Activated B cell treated with CpG ODN at 0.5 μM for 24 hours (primary cell): ENCODE measurements around the gene MBNL2. TPM values are rescaled to one million over a fixed set of nuclear protein-coding genes. Genes with fewer than 3 reads are reported as not detected.

Experiments used
- ATAC-seq: fragments of 200-7000 bp; cut with Tn5 transposase; one replicate; pipeline ENCODE4 v1.10.0; 2021; ENCODE audit warnings: low read depth, mild to moderate bottlenecking, moderate library complexity
- CTCF ChIA-PET: fragments of 350-600 bp; sonication (Branson Sonifier 250); formaldehyde crosslinking; loops from one replicate; lab custom pipeline; 2021; ENCODE audit warnings: antibody characterized with exemption; lab: Charles Lee
- POLR2A ChIA-PET: fragments of 350-600 bp; sonication (Branson Sonifier 250); formaldehyde crosslinking; loops from one replicate; lab custom pipeline; 2021; ENCODE audit warnings: antibody characterized with exemption; lab: Charles Lee
- DNase-seq: peaks from one replicate; pipeline ENCODE4 v3.0.0; 2022
- H3K27ac Mint-ChIP-seq: one replicate; pipeline ENCODE4 v1.8.0; 2020; ENCODE audit warnings: mixed read lengths
- H3K27me3 Mint-ChIP-seq: one replicate; pipeline ENCODE4 v1.8.0; 2021; ENCODE audit warnings: mixed read lengths
- H3K36me3 Mint-ChIP-seq: one replicate; pipeline ENCODE4 v1.8.0; 2021; ENCODE audit warnings: low read depth, mixed read lengths
- H3K4me1 Mint-ChIP-seq: one replicate; pipeline ENCODE4 v1.8.0; 2021; ENCODE audit warnings: mixed read lengths
- H3K4me3 Mint-ChIP-seq: one replicate; pipeline ENCODE4 v1.8.0; 2020; ENCODE audit warnings: mild to moderate bottlenecking, mixed read lengths
- H3K9me3 Mint-ChIP-seq: one replicate; pipeline ENCODE4 v1.8.0; 2020; ENCODE audit warnings: mixed read lengths
- intact Hi-C: fragments of 100-400 bp; cut with micrococcal nuclease; formaldehyde crosslinking; loops from one replicate; pipeline ENCODE4 v1.15.1; 2024
- total RNA-seq: library from RNA; stranded (reverse); gene quantifications from 2 replicates; pipeline ENCODE4 v1.2.3, GENCODE V29; 2022
- TF ChIP-seq, protein P1 (sequence below): fragments of 200-600 bp; IDR thresholded peaks from one replicate; pipeline ENCODE4 v1.8.0; 2022; ENCODE audit warnings: antibody characterized with exemption, mild to moderate bottlenecking

The MBNL2 gene
- total RNA-seq, 1 donor from 2014 or later = 18.8 TPM

DNA sequence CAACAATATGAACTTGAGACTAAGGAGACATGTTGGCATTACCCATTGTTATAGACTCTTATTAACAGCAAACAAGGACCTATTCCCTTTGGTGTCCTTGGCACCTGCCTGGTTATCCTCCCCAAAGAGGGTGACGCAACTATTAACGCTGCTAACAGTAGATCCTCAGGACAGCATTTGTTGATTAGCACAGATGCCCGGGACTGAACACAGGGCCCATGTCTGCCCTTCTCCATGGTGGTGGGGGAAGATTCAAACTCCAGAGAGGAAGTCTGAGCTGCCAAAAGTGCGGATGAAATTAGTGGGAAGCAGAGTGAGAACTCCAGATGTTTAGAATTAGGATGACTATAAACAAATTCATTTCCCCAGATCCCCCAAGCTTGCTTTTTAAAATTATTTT, 110.6 kb downstream of the MBNL2 start:
- ATAC-seq = no peak
- intact Hi-C loops = no loop called here
- Mint-ChIP-seq H3K4me1 (no peaks in the 10 kb centered on the region), H3K27ac (no peak overlapping the region), H3K27me3 (no peaks in the 10 kb centered on the region), H3K36me3 (peaks cover 30% of the 10 kb centered on the region), H3K9me3 (no peaks in the 10 kb centered on the region), H3K4me3 (no peak overlapping the region)
- no peak for DNase-seq
- POLR2A ChIA-PET = no interaction called here
- TF ChIP-seq, protein P1, sequence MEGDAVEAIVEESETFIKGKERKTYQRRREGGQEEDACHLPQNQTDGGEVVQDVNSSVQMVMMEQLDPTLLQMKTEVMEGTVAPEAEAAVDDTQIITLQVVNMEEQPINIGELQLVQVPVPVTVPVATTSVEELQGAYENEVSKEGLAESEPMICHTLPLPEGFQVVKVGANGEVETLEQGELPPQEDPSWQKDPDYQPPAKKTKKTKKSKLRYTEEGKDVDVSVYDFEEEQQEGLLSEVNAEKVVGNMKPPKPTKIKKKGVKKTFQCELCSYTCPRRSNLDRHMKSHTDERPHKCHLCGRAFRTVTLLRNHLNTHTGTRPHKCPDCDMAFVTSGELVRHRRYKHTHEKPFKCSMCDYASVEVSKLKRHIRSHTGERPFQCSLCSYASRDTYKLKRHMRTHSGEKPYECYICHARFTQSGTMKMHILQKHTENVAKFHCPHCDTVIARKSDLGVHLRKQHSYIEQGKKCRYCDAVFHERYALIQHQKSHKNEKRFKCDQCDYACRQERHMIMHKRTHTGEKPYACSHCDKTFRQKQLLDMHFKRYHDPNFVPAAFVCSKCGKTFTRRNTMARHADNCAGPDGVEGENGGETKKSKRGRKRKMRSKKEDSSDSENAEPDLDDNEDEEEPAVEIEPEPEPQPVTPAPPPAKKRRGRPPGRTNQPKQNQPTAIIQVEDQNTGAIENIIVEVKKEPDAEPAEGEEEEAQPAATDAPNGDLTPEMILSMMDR = no peak
- CTCF ChIA-PET = interaction anchor here (1.0 kb wide), 1 partner anchor 12 kb away, joined by 4 read pairs; no protein-coding TSS in a partner anchor

DNA sequence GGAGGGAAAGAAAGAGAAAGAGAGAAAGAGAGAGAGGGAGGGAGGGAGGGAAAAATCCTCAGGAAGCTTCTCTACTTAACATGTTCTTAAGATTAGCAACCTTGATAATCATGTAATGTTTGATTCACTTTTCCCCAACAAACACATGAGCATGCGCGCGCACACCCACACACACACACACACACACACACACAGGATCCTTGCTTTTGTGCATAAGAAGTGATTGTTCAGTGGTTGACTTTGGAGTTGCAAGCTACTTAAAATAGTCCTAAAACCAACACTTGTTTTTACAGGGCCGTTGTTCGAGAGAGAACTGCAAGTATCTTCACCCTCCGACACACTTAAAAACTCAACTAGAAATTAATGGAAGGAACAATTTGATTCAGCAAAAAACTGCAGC, 111.8 kb downstream of the MBNL2 start:
- TF ChIP-seq, protein P1 = no peak
- Mint-ChIP-seq H3K27me3 (no peaks in the 10 kb centered on the region), H3K4me3 (no peak overlapping the region), H3K9me3 (no peaks in the 10 kb centered on the region), H3K36me3 (peaks cover 30% of the 10 kb centered on the region), H3K4me1 (no peaks in the 10 kb centered on the region), H3K27ac (no peak overlapping the region)
- DNase-seq (no peak), ATAC-seq (no peak)
- CTCF ChIA-PET = interaction anchor here (1.6 kb wide), 1 partner anchor 224 kb away, joined by 6 read pairs; no protein-coding TSS in a partner anchor
- POLR2A ChIA-PET = interaction anchor here (0.6 kb wide), 1 partner anchor 33 kb away, joined by 3 read pairs; no protein-coding TSS in a partner anchor
- intact Hi-C loops = no loop called here

DNA sequence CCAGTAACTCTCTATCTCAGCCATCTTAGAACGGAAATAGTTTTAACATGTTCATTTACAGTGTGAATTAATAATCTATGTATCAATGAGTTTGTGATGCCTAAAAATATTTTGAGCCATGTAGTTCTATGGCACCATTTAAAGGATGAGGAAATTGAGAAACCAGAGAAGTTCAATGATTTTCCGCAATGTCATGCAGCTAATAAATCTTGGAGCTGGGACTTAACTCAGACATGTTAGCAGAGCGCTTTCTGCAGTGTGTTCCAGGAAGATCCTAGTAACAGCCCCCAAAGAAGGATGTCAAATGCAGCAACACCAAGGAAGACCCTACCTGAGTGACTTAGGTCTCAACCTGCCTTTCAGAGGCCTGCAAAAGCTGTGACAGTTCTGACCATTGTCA, 112.6 kb downstream of the MBNL2 start:
- TF ChIP-seq, protein P1 = no peak
- intact Hi-C loops = no loop called here
- CTCF ChIA-PET = interaction anchor here (1.6 kb wide), 1 partner anchor 225 kb away, joined by 6 read pairs; no protein-coding TSS in a partner anchor
- no peak overlapping the region for H3K27ac Mint-ChIP-seq
- POLR2A ChIA-PET = no interaction called here
- DNase-seq (no peak), ATAC-seq (no peak)
- H3K27me3 Mint-ChIP-seq = no peaks in the 10 kb centered on the region
- H3K4me3 Mint-ChIP-seq = no peak overlapping the region
- H3K4me1 Mint-ChIP-seq = no peaks in the 10 kb centered on the region
- no peaks in the 10 kb centered on the region for H3K9me3 Mint-ChIP-seq
- peaks cover 29% of the 10 kb centered on the region for H3K36me3 Mint-ChIP-seq

DNA sequence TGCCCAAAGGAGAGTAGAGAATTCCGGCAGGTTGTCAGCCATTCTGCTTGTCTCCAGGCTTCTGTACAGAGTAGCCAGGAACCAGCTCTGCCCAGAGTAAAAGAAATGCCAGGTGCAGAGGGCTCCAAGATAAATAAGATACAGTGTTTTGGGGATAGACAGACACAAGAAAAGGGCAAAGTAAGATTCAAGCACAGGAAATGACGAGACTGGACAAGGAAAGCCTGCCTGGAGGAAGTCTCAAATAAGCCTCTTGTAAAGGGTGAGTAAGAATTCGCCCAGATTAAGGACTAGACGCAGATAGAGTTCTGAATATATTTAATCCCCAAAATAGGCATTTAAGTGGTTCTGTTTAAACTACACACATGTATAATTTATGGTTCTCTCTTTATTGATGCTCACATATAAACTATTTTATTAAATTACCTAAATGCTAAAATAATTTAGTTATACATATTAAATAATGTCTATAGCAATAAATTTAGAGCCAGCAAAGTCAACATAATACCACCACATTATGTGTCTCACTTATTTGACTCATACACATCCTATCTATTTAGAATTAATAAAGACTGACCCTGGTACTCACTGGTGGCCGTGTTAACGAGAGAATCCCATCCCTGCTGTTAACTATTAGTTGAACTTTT, 113.5 kb downstream of the MBNL2 start:
- no peaks in the 10 kb centered on the region for H3K9me3 Mint-ChIP-seq
- H3K4me1 Mint-ChIP-seq = no peaks in the 10 kb centered on the region
- ATAC-seq (no peak), DNase-seq (no peak)
- H3K27ac Mint-ChIP-seq = no peak overlapping the region
- TF ChIP-seq, protein P1 = no peak
- intact Hi-C loops = no loop called here
- peaks cover 25% of the 10 kb centered on the region for H3K36me3 Mint-ChIP-seq
- no peak overlapping the region for H3K4me3 Mint-ChIP-seq
- ChIA-PET POLR2A (no interaction called here), CTCF (no interaction called here)
- H3K27me3 Mint-ChIP-seq = no peaks in the 10 kb centered on the region

GRCh38 chr13:97337985-97338499, 115.9 kb downstream of the MBNL2 start:
- Mint-ChIP-seq H3K27ac (no peak overlapping the region), H3K27me3 (no peaks in the 10 kb centered on the region), H3K4me1 (no peaks in the 10 kb centered on the region), H3K36me3 (peaks cover 31% of the 10 kb centered on the region), H3K9me3 (no peaks in the 10 kb centered on the region), H3K4me3 (no peak overlapping the region)
- CTCF ChIA-PET = no interaction called here
- POLR2A ChIA-PET = no interaction called here
- DNase-seq (no peak), ATAC-seq (no peak)
- intact Hi-C loops = no loop called here
- TF ChIP-seq, protein P1 = no peak
